GOT3 (cell line): ENCODE measurements around the gene DAND5.

ENCODE experiments used
- DNase-seq: peaks from one replicate; lab custom pipeline; 2025; ENCODE audit warnings: mixed read lengths; lab: John Stamatoyannopoulos, UW

DAND5 gene

GRCh38 chr19:13022859-13023636, 53.7 kb downstream of the DAND5 start:
- peak; percentile 59 for DNase-seq

- no peak for DNase-seq
Measured at GRCh38 chr19:13023656-13024055, 54.3 kb downstream of the DAND5 start.
